Uterus (tissue), 4 donors: Measurements from ENCODE around the gene GLP2R. TPM values are rescaled to one million over a fixed set of nuclear protein-coding genes. Genes with fewer than 3 reads are reported as not detected.
"Not testable (repeated sequence)": the region's sequence is repeated elsewhere in the genome, so short reads cannot be mapped to it uniquely, and the experiment has no call there.

ENCODE experiments used
- DNase-seq, 2 donors: peaks; one replicate each; pipeline ENCODE4 v3.0.0-alpha.2; 2019 to 2020
- H3K27ac ChIP-seq, 2 donors: fragments of 200-600 bp; sonication (generic); 1 replicate in 1 of 2; 2 replicates in 1 of 2; pipeline ENCODE4 v1.5.1; 2016 to 2018
- H3K27me3 ChIP-seq, 2 donors: fragments of 200-600 bp; sonication (generic); one replicate each; pipeline ENCODE4 v1.5.1; 2018 to 2019; ENCODE audit warnings: control low read depth in 1 of 2
- H3K36me3 ChIP-seq, 2 donors: fragments of 200-600 bp; sonication (generic); one replicate each; pipeline ENCODE4 v1.5.1; 2019; ENCODE audit warnings: control low read depth in 1 of 2
- H3K4me1 ChIP-seq, 2 donors: fragments of 200-600 bp; sonication (generic); one replicate each; pipeline ENCODE4 v1.5.1; 2018 to 2019; ENCODE audit warnings: control low read depth in 1 of 2
- H3K4me3 ChIP-seq, 2 donors: fragments of 200-600 bp; sonication (generic); 1 replicate in 1 of 2; 2 replicates in 1 of 2; pipeline ENCODE4 v1.5.1; 2018 to 2019; ENCODE audit warnings: mild to moderate bottlenecking in 1 of 2
- H3K9me3 ChIP-seq, 2 donors: fragments of 200-600 bp; sonication (generic); one replicate each; pipeline ENCODE4 v1.5.1; 2019; ENCODE audit warnings: control low read depth in 1 of 2
- POLR2A ChIP-seq, 2 donors: fragments of 450-650 bp; IDR thresholded peaks; one replicate each; pipeline ENCODE4 v1.6.1; 2016; ENCODE audit warnings: antibody characterized with exemption in 2 of 2, mild to moderate bottlenecking in 1 of 2, moderate library complexity in 1 of 2
- intact Hi-C: fragments of 100-400 bp; cut with DNase I; formaldehyde crosslinking; loops from one replicate; pipeline ENCODE4 v1.15.1; 2023; ENCODE audit warnings: low total_unique reads
- total RNA-seq, 4 donors: library from RNA; depleted of rRNA in 3 of 4; stranded (reverse); fragments of >200 nt in 3 of 4; gene quantifications; one replicate each; pipeline versions ENCODE4 v1.1.0 to v1.2.4, GENCODE V29; 2014 to 2023
- TF ChIP-seq, protein P1 (sequence below), 4 experiments: fragments of 200-600 bp in 2 of 4; fragments of 450-650 bp in 2 of 4; sonication (generic) in 2 of 4; IDR thresholded peaks; one replicate each; pipeline ENCODE4 v1.5.1; 2016 to 2019; ENCODE audit warnings: antibody characterized with exemption in 4 of 4, mild to moderate bottlenecking in 2 of 4, moderate library complexity in 1 of 4
- donor health status: DM: yes; HTN: yes; CAD: no.

Gene GLP2R, protein sequence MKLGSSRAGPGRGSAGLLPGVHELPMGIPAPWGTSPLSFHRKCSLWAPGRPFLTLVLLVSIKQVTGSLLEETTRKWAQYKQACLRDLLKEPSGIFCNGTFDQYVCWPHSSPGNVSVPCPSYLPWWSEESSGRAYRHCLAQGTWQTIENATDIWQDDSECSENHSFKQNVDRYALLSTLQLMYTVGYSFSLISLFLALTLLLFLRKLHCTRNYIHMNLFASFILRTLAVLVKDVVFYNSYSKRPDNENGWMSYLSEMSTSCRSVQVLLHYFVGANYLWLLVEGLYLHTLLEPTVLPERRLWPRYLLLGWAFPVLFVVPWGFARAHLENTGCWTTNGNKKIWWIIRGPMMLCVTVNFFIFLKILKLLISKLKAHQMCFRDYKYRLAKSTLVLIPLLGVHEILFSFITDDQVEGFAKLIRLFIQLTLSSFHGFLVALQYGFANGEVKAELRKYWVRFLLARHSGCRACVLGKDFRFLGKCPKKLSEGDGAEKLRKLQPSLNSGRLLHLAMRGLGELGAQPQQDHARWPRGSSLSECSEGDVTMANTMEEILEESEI
- total RNA-seq = 10 to 100 TPM in 1 of 4 donors, under 1 TPM in 3; under 0.01 to 12.7 (median 0.43) TPM

DNA sequence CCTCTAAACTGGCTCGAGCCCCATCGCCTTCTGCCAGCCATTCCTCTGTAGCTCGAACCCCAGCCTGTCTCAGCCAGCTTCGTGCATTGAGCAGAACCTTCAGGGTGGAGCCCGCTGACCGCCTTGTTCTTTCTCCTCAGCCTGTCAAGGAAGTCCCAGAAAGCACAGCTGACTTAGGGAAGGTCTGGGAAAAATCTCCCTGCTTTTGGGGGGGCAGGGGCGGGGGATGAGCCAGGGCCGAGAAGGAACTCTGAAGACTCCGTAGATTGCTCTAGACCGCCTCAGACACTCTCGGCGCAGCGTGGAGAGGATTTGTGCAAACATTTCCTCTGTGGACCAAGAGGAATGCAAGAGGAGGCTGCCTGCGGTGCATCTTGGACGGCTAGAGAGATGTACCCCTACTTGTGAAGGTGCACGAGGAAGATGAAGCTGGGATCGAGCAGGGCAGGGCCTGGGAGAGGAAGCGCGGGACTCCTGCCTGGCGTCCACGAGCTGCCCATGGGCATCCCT, at the start of gene GLP2R:
Gene GLP2R, plus strand, starts transcription at position 284 of the 510 bp plus-strand sequence. Its CDS starts 140 bp downstream, at position 424.
- H3K4me3 ChIP-seq = no peak within 1 kb of the TSS
- intact Hi-C loops = no loop called here
- H3K27me3 ChIP-seq = no peaks in the 10 kb centered on the region
- no peak within 1 kb of the TSS for H3K27ac ChIP-seq
- no peaks in the 10 kb centered on the region for H3K9me3 ChIP-seq
- TF ChIP-seq, protein P1, sequence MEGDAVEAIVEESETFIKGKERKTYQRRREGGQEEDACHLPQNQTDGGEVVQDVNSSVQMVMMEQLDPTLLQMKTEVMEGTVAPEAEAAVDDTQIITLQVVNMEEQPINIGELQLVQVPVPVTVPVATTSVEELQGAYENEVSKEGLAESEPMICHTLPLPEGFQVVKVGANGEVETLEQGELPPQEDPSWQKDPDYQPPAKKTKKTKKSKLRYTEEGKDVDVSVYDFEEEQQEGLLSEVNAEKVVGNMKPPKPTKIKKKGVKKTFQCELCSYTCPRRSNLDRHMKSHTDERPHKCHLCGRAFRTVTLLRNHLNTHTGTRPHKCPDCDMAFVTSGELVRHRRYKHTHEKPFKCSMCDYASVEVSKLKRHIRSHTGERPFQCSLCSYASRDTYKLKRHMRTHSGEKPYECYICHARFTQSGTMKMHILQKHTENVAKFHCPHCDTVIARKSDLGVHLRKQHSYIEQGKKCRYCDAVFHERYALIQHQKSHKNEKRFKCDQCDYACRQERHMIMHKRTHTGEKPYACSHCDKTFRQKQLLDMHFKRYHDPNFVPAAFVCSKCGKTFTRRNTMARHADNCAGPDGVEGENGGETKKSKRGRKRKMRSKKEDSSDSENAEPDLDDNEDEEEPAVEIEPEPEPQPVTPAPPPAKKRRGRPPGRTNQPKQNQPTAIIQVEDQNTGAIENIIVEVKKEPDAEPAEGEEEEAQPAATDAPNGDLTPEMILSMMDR (IDR thresholded peaks at IDR 0.05) = no peak
- TF ChIP-seq POLR2A (IDR thresholded peaks at IDR 0.05) = no peak
- H3K4me1 ChIP-seq = peaks cover 0 to 6% of the 10 kb centered on the region in 2 donors
- H3K36me3 ChIP-seq = no peaks in the 10 kb centered on the region
- no peak for DNase-seq

DNA sequence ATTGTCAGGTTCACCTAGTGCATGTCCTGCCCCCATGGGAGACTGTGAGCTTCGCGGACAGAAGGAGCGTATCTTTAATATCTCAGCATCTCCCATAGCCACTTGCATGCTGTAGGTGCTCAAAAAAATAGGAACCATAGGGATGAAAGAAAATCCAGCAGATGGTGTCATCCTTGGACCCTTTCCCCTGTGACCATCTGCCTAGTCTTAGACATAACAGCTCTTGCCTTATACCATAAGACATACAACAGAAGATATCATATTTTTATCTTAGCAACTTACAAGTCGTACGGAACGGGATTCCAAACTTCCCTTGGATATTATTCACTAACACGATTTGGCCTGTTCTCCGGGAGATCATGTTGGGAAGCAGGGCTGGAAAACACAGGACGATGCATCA, 48.8 kb upstream of the GLP2R start:
- no peak for TF ChIP-seq POLR2A (IDR thresholded peaks at IDR 0.05)
- TF ChIP-seq, protein P1 (IDR thresholded peaks at IDR 0.05) = no peak
- intact Hi-C loops = no loop called here

DNA sequence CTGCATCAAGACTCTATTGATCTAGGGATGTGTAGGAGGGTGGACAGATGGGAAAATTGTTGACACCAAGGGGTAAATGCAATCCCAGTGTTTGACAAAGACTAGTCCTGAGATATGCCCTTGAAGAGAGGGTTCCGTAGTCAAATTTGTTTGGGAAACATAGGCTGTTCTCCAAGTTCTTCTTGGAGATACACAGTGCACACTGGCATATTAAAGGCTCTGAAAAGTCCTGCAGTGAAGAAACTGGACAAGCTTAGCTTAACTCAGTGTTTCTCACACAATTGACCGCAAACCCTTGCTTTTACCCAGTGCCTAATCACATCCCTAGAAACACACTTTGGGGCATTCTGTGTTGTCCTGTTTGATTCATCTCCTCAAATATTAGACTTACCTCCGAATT, 45.2 kb upstream of the GLP2R start:
- Histone ChIP-seq H3K27me3 (no peaks in the 10 kb centered on the region), H3K27ac (no peak overlapping the region), H3K4me1 (no peaks in the 10 kb centered on the region), H3K36me3 (no peaks in the 10 kb centered on the region), H3K9me3 (no peaks in the 10 kb centered on the region), H3K4me3 (no peak overlapping the region)
- TF ChIP-seq, protein P1 (IDR thresholded peaks at IDR 0.05) = no peak
- TF ChIP-seq POLR2A (IDR thresholded peaks at IDR 0.05) = no peak
- intact Hi-C loops = no loop called here
- DNase-seq = no peak

More for the DNA sequence above, 48.8 kb upstream of the GLP2R start:
- Histone ChIP-seq H3K9me3 (no peaks in the 10 kb centered on the region), H3K27me3 (no peaks in the 10 kb centered on the region), H3K4me1 (no peaks in the 10 kb centered on the region), H3K4me3 (no peak overlapping the region), H3K27ac (no peak overlapping the region), H3K36me3 (no peaks in the 10 kb centered on the region)
- DNase-seq = no peak

DNA sequence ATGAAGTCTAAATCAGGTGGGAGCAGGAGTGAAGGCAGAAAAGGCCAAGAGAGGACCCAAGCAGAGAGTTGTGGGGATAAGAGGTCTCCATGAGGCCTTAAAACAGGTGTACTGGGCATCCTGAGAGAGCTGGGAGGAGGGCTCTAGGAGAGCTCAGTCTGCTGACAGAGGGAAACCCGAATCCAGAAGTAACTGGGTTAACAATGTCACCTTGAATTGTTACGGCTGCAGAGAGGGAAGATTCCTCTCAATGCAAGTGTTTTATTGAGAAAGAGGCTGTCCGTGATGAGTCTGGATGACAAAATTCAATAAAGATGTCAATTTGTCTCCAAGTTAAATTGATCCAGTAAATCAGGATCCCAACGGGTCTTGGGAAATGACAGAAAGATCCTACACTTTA, 42.7 kb upstream of the GLP2R start:
- no peaks in the 10 kb centered on the region for H3K9me3 ChIP-seq
- no peak overlapping the region for H3K4me3 ChIP-seq
- no peak for DNase-seq
- no peaks in the 10 kb centered on the region for H3K27me3 ChIP-seq
- TF ChIP-seq, protein P1 (IDR thresholded peaks at IDR 0.05) = no peak
- TF ChIP-seq POLR2A (IDR thresholded peaks at IDR 0.05) = no peak
- H3K4me1 ChIP-seq = no peaks in the 10 kb centered on the region
- no peaks in the 10 kb centered on the region for H3K36me3 ChIP-seq
- H3K27ac ChIP-seq = no peak overlapping the region
- intact Hi-C loops = no loop called here

DNA sequence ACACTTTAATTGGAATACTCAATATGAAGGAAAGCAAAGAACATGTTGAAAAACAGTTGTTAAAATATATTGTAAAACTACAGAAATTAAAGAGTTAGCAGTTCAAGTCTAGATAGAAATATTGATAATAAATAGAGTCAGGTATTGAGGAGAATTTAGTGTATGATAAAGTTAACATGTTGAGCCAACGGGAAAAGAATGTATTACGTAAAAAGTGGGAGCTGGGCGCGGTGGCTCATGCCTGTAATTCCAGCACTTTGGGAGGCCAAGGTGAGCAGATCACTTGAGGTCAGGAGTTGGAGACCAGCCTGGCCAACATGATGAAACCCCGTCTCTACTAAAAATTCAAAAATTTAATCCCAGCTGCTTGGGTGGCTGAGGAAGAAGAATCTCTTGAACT, 42.3 kb upstream of the GLP2R start:
- H3K9me3 ChIP-seq, H3K36me3 ChIP-seq, H3K27me3 ChIP-seq, H3K4me1 ChIP-seq, intact Hi-C loops, DNase-seq, H3K4me3 ChIP-seq, H3K27ac ChIP-seq: not testable (repeated sequence)
